Measurements from ENCODE around the gene LRRC75B. TPM values are rescaled to one million over a fixed set of nuclear protein-coding genes. Genes with fewer than 3 reads are reported as not detected.
"Not testable (repeated sequence)": the region's sequence is repeated elsewhere in the genome, so short reads cannot be mapped to it uniquely, and the experiment has no call there.

LRRC75B gene
- total RNA-seq, 1 donor from 2014 or later: 10.8 TPM

- no peak for TF ChIP-seq CTCF (IDR thresholded peaks at IDR 0.05)
- ATAC-seq (peak; percentile 37), DNase-seq (peak; percentile 78)
- intact Hi-C loops (cut with DNase I): no loop called here
- no peaks in the 10 kb centered on the region for H3K36me3 ChIP-seq
- H3K9me3 ChIP-seq: no peaks in the 10 kb centered on the region
- no peak overlapping the region for H3K4me3 ChIP-seq
- no peaks in the 10 kb centered on the region for H3K27me3 ChIP-seq
- no peak overlapping the region for H3K27ac ChIP-seq
- peaks cover 13% of the 10 kb centered on the region for H3K4me1 ChIP-seq
Measured at GRCh38 chr22:24594569-24595120, 1.8 kb upstream of the LRRC75B start.

GRCh38 chr22:24593836-24594568 is 1.1 kb upstream of the LRRC75B start:
- H3K36me3 ChIP-seq: no peaks in the 10 kb centered on the region
- ATAC-seq (peak; percentile 1), DNase-seq (no peak)
- peak overlapping the region; percentile 58 for H3K4me3 ChIP-seq
- no peaks in the 10 kb centered on the region for H3K9me3 ChIP-seq
- H3K4me1 ChIP-seq: peaks cover 13% of the 10 kb centered on the region
- TF ChIP-seq CTCF (IDR thresholded peaks at IDR 0.05): no peak
- H3K27ac ChIP-seq: no peak overlapping the region
- intact Hi-C loops (cut with DNase I): no loop called here
- no peaks in the 10 kb centered on the region for H3K27me3 ChIP-seq

GRCh38 chr22:24593559-24593835 is 624 bp upstream of the LRRC75B start:
- Histone ChIP-seq H3K27ac (peak overlapping the region; percentile 74), H3K4me1 (peaks cover 13% of the 10 kb centered on the region), H3K4me3 (peak overlapping the region; percentile 58)
- intact Hi-C loops (cut with DNase I); H3K27me3 ChIP-seq; H3K9me3 ChIP-seq; H3K36me3 ChIP-seq; ATAC-seq; DNase-seq: not testable (repeated sequence)

GRCh38 chr22:24592058-24592850 is 619 bp downstream of the LRRC75B start:
- H3K4me1 ChIP-seq: peaks cover 13% of the 10 kb centered on the region
- peak; percentile 0 for ATAC-seq
- H3K9me3 ChIP-seq: no peaks in the 10 kb centered on the region
- intact Hi-C loops (cut with DNase I): no loop called here
- H3K4me3 ChIP-seq: peak overlapping the region; percentile 58
- H3K27me3 ChIP-seq: no peaks in the 10 kb centered on the region
- no peaks in the 10 kb centered on the region for H3K36me3 ChIP-seq
- no peak for DNase-seq
- no peak for TF ChIP-seq CTCF (IDR thresholded peaks at IDR 0.05)
- H3K27ac ChIP-seq: peak overlapping the region; percentile 58

- no peaks in the 10 kb centered on the region for H3K27me3 ChIP-seq
- DNase-seq (no peak), ATAC-seq (no peak)
- no peaks in the 10 kb centered on the region for H3K36me3 ChIP-seq
- H3K27ac ChIP-seq: no peak overlapping the region
- no peaks in the 10 kb centered on the region for H3K9me3 ChIP-seq
- TF ChIP-seq CTCF (IDR thresholded peaks at IDR 0.05): no peak
- H3K4me1 ChIP-seq: peaks cover 13% of the 10 kb centered on the region
- H3K4me3 ChIP-seq: no peak overlapping the region
- intact Hi-C loops (cut with DNase I): no loop called here
Measured at GRCh38 chr22:24591286-24591830, 1.5 kb downstream of the LRRC75B start.
